Peyer's patch (tissue), 4 donors: Measurements from ENCODE around the gene P2RY12.

Experiments used
- POLR2A ChIP-seq, 2 donors: fragments of 450-650 bp; IDR thresholded peaks; one replicate each; pipeline ENCODE4 v1.5.1; 2017; ENCODE audit warnings: antibody characterized with exemption in 2 of 2, mild to moderate bottlenecking in 2 of 2, moderate library complexity in 2 of 2
- TF ChIP-seq, protein P1 (sequence below), 6 experiments: fragments of 450-650 bp in 4 of 6; fragments of 200-600 bp in 2 of 6; sonication (generic) in 1 of 6; IDR thresholded peaks; one replicate each; pipeline ENCODE4 v1.5.1; 2017 to 2019; ENCODE audit warnings: antibody characterized with exemption in 6 of 6, mild to moderate bottlenecking in 3 of 6, moderate library complexity in 1 of 6

DNA sequence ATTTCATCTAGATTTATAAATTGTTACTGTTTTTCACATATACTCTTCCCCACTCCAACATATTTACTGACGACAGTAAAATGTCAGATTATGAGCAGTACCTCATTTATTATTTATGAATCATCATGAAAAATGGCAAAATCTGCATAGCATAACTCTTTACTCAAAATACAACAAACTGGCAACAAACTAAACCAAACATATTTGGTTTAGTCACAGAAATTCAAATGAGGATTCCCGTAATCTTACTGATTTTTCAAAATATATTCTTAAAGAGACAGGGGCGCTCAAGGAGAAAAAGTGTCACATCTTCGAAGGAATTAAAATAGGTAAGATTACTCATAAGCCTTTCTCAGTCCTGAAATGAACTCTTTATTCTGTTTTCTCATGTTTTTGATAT lies 64.9 kb downstream of the P2RY12 start:
- TF ChIP-seq, protein P1, sequence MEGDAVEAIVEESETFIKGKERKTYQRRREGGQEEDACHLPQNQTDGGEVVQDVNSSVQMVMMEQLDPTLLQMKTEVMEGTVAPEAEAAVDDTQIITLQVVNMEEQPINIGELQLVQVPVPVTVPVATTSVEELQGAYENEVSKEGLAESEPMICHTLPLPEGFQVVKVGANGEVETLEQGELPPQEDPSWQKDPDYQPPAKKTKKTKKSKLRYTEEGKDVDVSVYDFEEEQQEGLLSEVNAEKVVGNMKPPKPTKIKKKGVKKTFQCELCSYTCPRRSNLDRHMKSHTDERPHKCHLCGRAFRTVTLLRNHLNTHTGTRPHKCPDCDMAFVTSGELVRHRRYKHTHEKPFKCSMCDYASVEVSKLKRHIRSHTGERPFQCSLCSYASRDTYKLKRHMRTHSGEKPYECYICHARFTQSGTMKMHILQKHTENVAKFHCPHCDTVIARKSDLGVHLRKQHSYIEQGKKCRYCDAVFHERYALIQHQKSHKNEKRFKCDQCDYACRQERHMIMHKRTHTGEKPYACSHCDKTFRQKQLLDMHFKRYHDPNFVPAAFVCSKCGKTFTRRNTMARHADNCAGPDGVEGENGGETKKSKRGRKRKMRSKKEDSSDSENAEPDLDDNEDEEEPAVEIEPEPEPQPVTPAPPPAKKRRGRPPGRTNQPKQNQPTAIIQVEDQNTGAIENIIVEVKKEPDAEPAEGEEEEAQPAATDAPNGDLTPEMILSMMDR (IDR thresholded peaks at IDR 0.05) = no peak
- no peak for TF ChIP-seq POLR2A (IDR thresholded peaks at IDR 0.05)
